ENCODE data around the gene BEND4.

Gene BEND4

GRCh38 chr4:42101446-42101975 lies 50.9 kb downstream of the BEND4 start:
- DNase-seq: no peak

- no peak for DNase-seq
Observed at GRCh38 chr4:42088386-42088785, 64.1 kb downstream of the BEND4 start.

GRCh38 chr4:42083816-42084215 lies 68.6 kb downstream of the BEND4 start:
- no peak for DNase-seq

GRCh38 chr4:42080306-42080705 lies 72.1 kb downstream of the BEND4 start:
- DNase-seq: no peak

- no peak for DNase-seq
Observed at GRCh38 chr4:42078184-42078801, 74.2 kb downstream of the BEND4 start.

GRCh38 chr4:42074294-42074693 lies 78.2 kb downstream of the BEND4 start:
- no peak for DNase-seq

GRCh38 chr4:42070463-42070862 lies 82.0 kb downstream of the BEND4 start:
- DNase-seq: no peak

GRCh38 chr4:42067264-42067663 lies 85.2 kb downstream of the BEND4 start:
- no peak for DNase-seq

GRCh38 chr4:42066402-42066801 lies 86.1 kb downstream of the BEND4 start:
- no peak for DNase-seq

Data from CD4-positive, alpha-beta T cell treated with Interleukin-15 for 1 hour (primary cell).